ENCODE data around the gene APBB3.

The APBB3 gene

DNA sequence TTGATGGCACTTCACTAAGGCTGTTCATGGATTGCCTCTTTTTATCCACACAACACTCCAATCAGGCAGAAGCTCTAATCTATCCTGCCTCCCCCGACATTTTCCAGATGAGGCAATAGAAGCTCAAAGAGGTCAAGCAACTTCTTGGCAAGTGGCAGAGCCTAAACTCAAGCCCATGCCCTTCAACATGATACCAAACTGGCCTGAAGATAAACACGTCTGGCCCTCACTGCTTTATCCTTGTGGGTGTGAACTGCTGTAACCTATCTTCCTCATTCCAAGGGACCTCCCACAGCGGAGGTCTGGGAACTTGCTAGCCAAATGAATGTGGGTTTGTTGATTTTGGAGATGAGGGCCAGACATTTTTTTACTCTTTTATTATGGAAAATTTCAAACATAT is 9.8 kb upstream of the APBB3 start:
- DNase-seq (ENCODE audit: low read depth): no peak

DNA sequence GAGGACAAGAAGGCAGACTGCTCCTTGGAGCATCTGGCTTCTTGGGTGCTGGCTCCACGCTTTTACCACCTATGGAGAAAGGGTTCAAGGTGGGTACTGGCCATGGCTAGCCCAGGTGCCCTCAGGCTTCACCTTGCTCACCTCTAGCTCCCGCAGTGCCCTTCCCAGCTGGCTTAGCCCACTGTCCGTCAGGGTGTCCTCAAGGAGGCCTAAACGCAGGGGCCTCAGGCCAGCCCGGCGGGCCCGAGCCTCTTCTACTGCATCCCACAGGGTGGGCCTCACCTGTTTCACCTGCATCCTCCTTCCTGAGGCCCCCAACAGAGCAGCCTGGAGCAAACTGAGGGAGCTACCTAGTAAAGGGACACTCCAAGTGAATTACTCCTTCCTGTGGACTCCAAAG is 9.3 kb upstream of the APBB3 start:
- no peak for DNase-seq (ENCODE audit: low read depth)

DNA sequence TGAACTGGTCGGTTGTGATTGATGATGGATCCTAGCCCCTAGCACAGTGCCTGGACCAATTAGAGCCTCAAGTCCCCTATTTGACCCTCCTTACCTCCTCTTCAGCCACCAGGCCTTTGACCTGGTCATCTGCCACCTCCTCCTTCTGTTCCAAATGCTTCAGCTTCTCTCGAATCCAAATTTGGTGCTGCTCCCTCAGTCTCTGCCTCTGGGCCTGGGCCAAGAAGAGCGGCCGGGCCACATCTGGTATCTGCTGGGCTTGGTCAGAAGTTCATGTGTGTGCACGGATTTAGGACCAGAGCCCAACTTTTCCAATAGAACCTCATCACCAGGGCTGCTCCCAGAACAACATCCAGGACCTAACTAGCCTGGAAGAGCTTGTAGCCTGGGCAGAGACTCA is 6.7 kb upstream of the APBB3 start:
- no peak for DNase-seq (ENCODE audit: low read depth)

DNA sequence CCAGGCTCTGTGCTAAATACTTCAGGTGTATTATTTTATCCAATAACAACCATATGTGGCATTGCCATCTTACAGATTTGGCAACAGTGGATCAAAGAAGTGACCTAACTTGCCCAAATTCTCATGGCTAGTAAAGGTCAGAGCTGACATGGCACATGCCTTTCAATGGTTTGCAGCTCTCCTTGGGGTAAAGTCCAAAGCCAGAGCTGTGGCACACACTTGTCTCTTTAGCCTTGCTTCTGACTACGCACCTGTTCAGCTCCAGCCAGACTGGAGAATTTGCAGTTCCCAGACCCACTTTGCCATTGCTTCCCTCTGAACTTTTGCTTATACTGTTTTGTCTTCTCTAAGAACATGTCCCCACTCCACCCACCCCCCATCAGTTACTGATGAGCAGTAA is 6.1 kb upstream of the APBB3 start:
- no peak for DNase-seq (ENCODE audit: low read depth)

DNA sequence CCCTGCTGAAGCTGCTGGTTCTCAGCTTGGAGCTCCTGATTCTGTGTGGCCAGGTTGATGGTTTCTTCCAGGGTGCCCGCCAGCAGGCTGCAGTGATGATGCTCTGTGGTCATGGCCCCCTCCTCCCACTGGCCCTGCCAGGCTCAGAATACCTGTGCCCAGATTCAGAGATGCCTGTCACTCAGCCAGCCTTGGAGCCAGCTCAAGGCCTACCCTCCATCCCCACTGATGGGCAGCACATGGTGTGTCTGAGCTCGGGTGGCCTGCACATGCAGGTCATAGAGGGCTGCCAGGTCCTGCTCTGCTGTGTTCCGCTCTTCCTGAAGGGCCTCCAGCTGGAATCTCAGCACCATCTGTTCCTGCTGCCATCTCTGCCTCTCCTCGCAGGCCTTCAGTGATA is 5.7 kb upstream of the APBB3 start:
- no peak for DNase-seq (ENCODE audit: low read depth)

DNA sequence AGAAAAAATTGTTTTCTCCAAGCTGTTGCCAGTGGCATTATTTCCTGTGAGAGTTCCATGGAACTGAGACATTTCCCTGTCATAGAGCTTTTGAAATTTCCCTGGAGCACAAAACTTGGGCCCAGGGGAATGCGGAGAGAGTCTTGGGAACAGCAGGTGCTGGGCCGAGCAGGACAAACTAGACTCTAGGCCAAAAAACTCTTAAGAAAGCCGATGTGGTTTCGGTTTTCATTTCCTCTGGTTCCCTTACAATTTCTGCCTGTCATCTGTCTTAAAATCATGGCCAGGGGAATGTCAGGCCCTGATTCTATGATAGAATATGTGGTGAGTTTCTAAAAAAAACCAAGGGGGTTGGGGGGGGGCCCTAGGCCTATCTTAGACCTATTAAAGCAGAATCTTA is 4.8 kb upstream of the APBB3 start:
- no peak for DNase-seq (ENCODE audit: low read depth)

DNA sequence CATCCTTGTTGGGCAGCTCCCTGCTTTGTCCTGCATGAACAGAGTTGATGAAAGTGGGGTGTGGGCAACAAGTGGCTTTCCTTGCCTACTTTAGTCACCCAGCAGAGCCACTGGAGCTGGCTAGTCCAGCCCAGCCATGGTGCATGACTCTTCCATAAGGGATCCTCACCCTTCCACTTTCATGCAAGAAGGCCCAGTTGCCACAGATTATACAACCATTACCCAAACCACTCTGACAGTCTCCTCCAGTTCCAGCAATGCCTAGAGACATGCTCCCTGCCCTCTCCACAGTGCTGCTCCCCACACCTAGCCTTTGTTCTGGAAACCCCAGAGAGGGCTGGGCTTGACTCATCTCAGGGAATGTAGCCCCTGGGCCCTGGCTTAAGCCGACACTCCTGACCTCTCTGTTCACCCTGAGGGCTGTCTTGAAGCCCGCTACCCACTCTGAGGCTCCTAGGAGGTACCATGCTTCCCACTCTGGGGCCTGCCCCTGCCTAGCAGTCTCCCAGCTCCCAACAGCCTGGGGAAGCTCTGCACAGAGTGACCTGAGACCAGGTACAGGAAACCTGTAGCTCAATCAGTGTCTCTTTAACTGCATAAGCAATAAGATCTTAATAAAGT is 4.2 kb upstream of the APBB3 start:
- DNase-seq (ENCODE audit: low read depth): no peak

DNA sequence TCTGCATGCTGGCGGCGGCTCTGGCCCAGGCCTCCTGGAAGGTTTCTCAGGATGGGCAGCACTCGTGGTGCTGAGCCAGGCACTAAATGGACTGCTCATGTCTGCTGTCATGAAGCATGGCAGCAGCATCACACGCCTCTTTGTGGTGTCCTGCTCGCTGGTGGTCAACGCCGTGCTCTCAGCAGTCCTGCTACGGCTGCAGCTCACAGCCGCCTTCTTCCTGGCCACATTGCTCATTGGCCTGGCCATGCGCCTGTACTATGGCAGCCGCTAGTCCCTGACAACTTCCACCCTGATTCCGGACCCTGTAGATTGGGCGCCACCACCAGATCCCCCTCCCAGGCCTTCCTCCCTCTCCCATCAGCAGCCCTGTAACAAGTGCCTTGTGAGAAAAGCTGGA is 3.5 kb upstream of the APBB3 start:
- no peak for DNase-seq (ENCODE audit: low read depth)

DNA sequence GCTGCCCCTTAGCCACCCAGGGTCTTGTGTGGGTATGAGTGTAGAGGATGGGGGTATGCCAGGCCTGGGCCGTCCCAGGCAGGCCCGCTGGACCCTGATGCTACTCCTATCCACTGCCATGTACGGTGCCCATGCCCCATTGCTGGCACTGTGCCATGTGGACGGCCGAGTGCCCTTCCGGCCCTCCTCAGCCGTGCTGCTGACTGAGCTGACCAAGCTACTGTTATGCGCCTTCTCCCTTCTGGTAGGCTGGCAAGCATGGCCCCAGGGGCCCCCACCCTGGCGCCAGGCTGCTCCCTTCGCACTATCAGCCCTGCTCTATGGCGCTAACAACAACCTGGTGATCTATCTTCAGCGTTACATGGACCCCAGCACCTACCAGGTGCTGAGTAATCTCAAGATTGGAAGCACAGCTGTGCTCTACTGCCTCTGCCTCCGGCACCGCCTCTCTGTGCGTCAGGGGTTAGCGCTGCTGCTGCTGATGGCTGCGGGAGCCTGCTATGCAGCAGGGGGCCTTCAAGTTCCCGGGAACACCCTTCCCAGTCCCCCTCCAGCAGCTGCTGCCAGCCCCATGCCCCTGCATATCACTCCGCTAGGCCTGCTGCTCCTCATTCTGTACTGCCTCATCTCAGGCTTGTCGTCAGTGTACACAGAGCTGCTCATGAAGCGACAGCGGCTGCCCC is 2.9 kb upstream of the APBB3 start:
- no peak for DNase-seq (ENCODE audit: low read depth)

DNA sequence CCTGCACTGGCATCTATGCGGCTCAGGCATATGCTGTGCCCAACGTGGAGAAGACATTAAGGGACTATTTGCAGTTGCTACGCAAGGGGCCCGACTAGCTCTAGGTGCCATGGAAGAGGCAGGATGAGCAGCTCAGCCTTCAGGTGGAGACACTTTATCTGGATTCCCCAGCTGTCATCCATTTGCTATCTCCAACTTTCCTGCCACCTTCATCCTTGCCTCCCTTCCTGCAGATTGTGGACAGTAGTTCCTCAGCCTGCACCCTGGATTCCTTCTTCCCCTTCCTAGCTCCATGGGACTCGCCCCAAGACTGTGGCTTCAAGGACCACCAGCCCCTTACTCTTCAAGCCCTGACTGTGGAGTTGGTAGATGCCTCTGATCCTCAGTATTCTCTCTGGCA is 2.3 kb upstream of the APBB3 start:
- no peak for DNase-seq (ENCODE audit: low read depth)

DNA sequence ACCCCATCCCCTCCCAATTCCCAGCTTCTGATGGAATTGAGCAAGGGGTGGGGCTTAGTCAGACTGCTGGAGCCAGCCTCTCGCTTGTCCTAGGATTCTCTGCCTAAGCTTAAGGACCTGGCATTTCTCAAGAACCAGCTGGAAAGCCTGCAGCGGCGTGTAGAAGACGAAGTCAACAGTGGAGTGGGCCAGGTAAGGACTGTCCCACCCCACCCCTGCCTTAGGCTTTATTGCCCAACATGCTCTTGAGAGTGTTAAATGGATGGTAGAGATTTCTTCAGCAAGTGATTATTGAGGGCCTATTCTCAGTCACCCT is 1.3 kb upstream of the APBB3 start:
- no peak for DNase-seq (ENCODE audit: low read depth)

DNA sequence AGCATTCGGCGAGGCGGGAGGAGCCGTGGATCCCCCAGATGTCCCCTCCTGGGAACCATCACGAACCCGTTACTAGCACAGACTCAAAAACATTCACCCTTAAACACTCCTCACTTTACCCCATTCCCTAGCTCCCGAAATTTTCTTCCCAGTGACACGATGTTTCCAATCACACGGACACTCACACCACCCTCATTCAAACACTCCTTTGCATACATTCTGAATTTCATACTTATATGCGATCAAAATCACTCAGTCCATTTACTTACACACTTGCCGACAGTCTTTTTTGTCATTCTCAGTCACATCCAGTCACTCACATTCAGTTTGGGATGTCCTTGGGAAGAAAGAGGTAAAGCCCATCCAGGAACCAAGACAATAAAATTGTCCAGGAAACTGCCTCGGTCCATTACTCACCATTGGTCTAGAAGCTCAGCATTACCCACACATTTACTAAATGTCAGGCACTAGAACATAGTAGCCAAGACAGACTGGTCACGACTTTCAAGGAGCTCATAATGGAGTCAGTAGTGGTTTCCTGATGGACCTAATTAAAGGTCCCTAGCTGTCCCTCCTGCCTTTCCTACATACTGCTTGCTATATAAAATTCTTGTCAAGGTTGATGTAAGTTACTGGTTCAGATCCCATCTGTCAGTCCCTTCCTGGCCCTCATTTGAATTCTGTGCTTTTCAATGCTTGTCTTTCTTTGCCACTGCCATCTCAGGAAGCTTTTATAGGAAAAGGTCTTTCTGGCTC is 804 bp upstream of the APBB3 start:
- DNase-seq (ENCODE audit: low read depth): no peak

DNA sequence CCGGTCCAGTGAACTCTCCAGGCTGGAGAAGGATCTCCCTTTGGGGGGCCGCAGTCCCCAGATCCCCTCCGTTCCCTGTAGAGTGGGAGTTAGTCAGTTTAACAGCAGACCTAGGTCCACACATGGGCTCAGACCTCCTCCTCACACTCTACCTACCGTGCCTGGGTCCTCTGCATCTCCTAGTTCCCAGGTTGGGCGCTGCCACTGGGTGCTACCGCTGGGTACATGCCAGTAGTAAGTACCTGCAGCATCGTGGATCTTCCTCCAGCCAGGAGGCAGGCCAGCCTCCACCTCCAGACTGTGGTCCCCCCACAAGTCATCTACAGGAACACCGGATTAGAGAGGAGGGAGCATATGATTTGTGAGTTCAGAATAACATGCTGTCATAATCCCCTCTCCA is 802 bp downstream of the APBB3 start:
- no peak for DNase-seq (ENCODE audit: low read depth)

DNA sequence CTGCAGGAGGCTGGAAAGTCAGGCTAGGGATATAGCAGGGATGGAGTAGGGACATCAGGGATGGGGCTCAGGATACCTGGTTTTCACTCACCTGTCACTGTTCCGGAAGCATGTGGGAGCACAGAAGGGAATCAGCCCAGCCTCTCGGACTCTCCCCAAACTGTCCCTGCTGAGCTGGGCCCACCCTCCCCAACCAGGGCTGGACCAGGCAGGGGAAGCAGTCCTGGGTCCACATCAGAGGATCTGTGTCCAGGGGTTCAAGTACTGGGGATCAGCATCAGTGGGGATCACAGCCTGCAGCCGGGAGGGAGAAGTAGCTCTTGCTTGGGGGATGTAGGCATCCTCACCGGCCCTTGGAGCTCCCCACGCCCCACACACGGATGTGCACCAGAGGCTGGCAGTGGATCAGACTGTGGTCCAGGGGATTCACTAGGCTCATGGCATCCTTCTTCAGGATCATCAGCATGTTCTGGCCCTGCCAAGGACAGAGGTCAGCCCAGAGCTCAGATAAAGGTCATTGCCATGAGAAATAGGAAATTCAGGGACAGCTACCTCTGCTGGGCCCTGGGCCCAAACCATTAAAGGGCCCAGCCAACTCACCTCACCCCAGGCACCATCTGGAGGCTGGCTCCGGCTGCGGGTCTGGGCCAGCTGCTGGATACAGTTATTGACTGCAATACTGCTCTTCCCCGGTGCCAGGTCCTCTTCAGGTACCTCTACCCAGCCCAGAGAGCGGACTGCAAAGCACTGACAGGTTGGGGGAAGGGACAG is 2.5 kb downstream of the APBB3 start:
- DNase-seq (ENCODE audit: low read depth): no peak

DNA sequence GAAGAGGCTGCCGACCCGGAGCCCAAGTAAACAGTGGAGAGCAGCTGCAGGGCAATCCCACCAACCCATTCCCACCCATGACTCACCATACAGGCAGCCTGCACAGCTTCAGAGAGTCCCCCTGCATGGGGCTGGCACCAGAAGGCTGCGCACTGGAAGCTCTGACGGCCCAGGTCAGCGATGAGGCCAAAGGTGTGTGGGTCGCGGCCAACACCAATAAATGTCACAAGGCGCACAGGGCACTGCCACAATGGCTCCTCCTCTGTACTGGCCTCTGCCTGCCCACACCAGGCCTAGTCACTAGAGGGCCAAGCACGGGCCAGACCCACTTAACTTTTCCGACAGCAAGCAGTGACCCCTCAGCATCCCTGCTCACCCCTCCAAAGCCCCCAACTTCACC is 4.2 kb downstream of the APBB3 start:
- DNase-seq (ENCODE audit: low read depth): no peak

DNA sequence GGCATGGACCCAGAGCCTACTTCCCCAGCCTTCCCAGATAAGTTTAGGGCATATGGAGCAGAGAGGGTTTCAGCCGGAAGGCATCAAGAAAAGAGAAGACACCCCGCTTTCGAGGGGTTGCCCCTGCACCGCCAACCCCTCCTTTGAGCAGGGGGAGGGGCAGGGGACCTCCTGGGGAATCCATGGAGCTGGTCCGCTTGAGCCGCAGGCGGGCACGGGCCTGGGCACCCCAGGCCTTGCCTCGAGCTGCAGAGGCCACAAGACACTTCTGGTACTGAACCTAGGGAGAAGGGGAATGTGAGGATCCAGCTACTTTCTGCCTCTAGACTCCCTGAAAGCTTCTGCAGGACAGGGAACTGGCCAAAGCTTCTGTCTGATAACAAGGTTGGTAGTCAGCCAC is 5.9 kb downstream of the APBB3 start:
- DNase-seq (ENCODE audit: low read depth): no peak

DNA sequence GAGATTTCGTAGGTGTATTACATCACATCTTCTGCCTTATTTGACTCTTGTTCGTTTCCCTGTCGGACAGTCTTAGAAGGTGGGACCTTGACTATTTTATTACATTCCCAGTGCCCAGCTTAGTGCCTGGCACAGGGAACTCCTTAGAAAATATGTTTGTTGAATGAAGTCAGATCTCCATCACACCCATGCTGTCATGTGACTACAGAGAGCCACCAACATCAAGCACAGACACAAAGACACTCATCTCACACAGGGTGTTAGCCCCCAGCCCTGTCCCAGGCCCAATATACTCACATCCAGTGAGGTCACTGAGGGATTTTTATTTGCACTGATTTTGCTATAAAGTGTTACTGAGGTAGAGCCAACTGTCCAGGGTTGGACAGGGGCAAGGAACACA is 6.4 kb downstream of the APBB3 start:
- no peak for DNase-seq (ENCODE audit: low read depth)

DNA sequence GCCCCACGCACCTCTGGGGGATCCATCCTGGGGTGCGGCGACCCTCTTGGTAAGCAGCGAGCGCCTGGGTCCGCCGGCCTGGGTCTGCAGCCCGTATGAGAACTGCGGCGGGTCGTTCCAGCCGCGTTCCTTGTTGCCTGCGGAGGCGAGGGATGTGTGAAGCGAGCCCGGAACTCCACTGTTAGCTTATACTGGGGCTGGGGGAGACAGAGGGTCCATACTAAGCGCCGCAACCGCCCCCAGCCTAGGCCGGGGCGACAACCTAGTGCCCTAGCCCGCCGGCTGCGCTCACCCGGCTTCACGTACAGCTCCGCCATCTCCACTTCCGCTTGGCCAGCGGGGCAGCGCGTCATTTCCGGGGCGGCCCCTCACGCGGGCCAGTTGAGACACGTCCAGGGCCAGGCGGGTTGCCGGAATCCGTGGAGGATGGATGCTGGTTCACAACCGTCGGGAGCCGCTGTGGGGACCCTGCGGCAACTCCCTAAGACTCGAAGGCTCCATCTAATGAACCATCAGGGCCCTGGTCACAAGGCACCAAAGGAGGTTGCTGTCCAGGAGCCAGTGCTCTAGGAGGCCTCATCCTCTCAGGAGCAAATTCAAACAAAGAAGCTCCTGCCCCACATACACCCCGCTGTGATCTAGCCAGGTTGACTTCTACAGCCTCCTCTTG is 7.1 kb downstream of the APBB3 start, which contains the start of gene SRA1:
SRA1 (minus strand) TSS at position 338 of the 670 bp plus-strand sequence; CDS start at position 317, 21 bp downstream.
- peak; percentile 72 for DNase-seq (ENCODE audit: low read depth)

DNA sequence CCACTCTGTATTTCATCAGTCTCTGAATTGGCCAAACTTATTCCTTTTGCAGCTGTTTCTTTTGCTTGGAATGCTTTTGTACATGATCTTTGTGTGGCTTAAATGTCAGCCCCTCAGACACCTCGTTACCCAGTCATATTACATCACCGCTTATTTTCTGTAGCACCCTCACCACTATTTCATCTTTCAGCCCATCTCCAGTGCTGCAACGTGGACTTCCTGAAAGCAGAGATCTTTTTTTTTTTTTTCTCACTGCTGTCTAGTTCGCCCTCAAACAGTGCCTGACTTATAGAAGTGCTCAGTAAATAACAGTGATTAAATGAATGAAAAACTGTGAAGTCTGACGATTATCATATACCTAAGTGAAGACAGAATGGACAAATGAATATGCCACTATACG is 8.0 kb downstream of the APBB3 start:
- no peak for DNase-seq (ENCODE audit: low read depth)

DNA sequence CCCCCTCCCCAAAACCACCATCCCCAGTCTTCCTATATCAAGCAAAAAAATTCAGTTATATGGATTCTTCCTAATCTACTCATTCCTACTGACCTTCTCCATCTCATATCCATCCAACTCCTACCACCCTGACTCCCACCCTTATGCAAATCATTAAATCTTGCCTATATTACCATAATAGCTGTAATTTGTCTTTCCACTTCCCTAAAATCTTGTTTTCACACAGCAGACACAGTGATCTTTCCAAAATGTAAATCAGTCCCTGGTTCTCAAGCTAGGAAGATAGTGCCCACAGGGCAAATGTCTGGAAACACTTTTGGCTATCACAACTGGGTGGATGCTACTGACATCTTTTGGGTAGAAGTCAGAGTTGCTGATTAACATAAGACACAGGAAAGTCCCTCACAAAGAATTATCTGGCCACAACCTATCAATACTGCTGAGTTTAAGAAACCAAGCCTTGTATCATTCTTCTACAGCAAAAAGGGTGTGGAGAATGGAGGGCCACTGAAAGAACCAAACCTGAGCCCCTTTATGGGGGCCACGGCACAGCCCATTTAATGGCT is 8.6 kb downstream of the APBB3 start:
- DNase-seq (ENCODE audit: low read depth): no peak

DNA sequence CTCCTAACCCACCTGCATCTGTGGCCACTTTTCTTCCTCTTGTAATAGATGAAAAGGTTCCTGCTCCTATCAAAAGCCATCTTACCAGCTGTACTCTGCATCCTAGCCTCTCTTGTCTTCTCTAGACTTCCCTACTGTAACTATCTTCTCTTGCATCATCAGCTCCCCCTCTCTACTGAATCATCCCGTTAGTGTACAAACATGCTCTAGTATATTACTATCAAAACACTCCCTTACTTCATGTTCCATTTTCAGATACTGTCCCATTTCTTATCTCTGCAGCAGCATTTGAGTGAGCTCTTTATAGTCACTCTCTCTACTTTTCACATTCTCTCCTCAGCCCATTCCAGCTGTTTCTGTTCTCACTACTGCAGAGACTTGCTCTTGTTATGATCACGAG is 9.9 kb downstream of the APBB3 start:
- DNase-seq (ENCODE audit: low read depth): no peak

DNA sequence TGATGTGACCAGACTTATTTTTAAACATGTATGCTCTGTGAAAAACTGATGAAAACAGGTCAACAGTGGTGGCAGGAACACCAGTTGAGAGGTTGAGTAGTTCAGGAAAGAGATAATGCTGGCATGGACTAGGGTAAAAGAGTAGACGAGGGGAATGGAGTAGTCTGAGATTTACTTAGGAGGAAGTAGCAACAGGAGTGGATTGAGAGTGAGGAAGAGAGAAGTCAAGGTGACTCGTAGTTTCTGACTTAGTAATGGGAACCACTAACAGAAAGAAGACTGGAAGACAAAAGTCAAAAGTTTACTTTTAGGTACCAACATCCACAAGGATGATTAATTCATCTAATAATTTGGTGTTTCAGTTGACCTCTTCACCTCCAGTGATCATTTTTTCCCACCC is 10.7 kb downstream of the APBB3 start:
- DNase-seq (ENCODE audit: low read depth): no peak
